ENCODE results near the gene BMI1.

Gene BMI1

DNA sequence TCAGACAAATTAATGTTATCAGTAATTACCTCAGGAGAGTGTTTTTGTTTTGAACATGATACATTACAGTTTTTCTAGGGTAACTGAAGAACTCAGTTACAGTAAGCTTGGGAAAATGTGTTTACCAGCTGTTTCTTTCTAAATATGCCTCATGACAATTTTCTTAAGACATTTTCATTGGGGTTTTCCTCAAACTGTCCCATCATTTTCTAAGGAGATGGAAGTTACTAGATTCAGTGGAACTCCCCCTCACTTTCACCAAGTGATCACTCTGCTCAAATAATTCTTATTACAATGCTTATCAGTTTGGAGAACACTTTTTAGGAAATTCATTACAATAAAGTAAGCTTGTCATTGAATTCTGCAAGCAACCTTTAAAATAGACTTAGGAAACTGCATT, 18.0 kb downstream of the BMI1 start:
- no peak overlapping the region for H2AK5ac ChIP-seq (ENCODE audit: low read depth, low read length)
- H3K4ac ChIP-seq (ENCODE audit: low read length) = no peak overlapping the region
- H3K4me3 ChIP-seq (ENCODE audit: low read length in 2 of 2) = no peak overlapping the region
- H3K36me3 ChIP-seq (replicated peaks in 1 of 2; ENCODE audit: control insufficient read depth in 2 of 2, insufficient read depth in 2 of 2, low read length in 2 of 2) = no peaks in the 10 kb centered on the region
- no peak overlapping the region for H3K18ac ChIP-seq (ENCODE audit: low read length)
- H4K8ac ChIP-seq (ENCODE audit: low read depth, low read length) = no peak overlapping the region
- no peaks in the 10 kb centered on the region for H3K79me1 ChIP-seq (ENCODE audit: low read depth, low read length)
- no peak overlapping the region for H4K91ac ChIP-seq (ENCODE audit: low read depth, low read length, poor library complexity)
- DNase-seq (ENCODE audit: low spot score) = no peak
- H3K9ac ChIP-seq (ENCODE audit: low read depth, low read length, poor library complexity) = no peak overlapping the region
- H3K27ac ChIP-seq (replicated peaks; ENCODE audit: low read length) = no peak overlapping the region
- H3K23ac ChIP-seq (ENCODE audit: low read depth, low read length, poor library complexity) = no peak overlapping the region
- peaks cover 8 to 10% of the 10 kb centered on the region in 2 donors for H3K9me3 ChIP-seq (replicated peaks in 1 of 2; ENCODE audit: control insufficient read depth in 2 of 2, insufficient read depth in 1 of 2, low read depth in 1 of 2, low read length in 2 of 2)
- no peak overlapping the region for H2BK120ac ChIP-seq (ENCODE audit: low read depth, low read length)
- no peak overlapping the region for H2BK15ac ChIP-seq (ENCODE audit: low read length)
- no peak overlapping the region for H2BK5ac ChIP-seq (ENCODE audit: low read length)
- peaks cover 8 to 9% of the 10 kb centered on the region in 2 donors for H3K4me1 ChIP-seq (ENCODE audit: control insufficient read depth in 2 of 2, insufficient read depth in 1 of 2, low read depth in 1 of 2, low read length in 2 of 2)
- no peak overlapping the region for H2BK12ac ChIP-seq (ENCODE audit: low read length)
- H2AFZ ChIP-seq (ENCODE audit: low read length) = no peak overlapping the region
- peaks cover 20 to 68% (median 62%) of the 10 kb centered on the region in 3 experiments for H3K27me3 ChIP-seq (ENCODE audit: control insufficient read depth in 3 of 3, insufficient read depth in 3 of 3, low read depth in 1 of 3, low read length in 3 of 3)
- no peak overlapping the region for H3K4me2 ChIP-seq (ENCODE audit: insufficient read depth, low read length, poor library complexity, severe bottlenecking)
- H3K14ac ChIP-seq (ENCODE audit: low read length) = no peak overlapping the region

GRCh38 chr10:22339761-22340328, 18.9 kb downstream of the BMI1 start:
- Histone ChIP-seq H3K27ac (replicated peaks; ENCODE audit: low read length) (no peak overlapping the region), H3K79me1 (ENCODE audit: low read depth, low read length) (no peaks in the 10 kb centered on the region)
- no CpG with 5 or more reads among the region's 13 CpGs for WGBS, 2 donors (ENCODE audit: extremely low coverage in 2 of 2, insufficient read length in 2 of 2, insufficient replicate concordance in 1 of 2)

DNA sequence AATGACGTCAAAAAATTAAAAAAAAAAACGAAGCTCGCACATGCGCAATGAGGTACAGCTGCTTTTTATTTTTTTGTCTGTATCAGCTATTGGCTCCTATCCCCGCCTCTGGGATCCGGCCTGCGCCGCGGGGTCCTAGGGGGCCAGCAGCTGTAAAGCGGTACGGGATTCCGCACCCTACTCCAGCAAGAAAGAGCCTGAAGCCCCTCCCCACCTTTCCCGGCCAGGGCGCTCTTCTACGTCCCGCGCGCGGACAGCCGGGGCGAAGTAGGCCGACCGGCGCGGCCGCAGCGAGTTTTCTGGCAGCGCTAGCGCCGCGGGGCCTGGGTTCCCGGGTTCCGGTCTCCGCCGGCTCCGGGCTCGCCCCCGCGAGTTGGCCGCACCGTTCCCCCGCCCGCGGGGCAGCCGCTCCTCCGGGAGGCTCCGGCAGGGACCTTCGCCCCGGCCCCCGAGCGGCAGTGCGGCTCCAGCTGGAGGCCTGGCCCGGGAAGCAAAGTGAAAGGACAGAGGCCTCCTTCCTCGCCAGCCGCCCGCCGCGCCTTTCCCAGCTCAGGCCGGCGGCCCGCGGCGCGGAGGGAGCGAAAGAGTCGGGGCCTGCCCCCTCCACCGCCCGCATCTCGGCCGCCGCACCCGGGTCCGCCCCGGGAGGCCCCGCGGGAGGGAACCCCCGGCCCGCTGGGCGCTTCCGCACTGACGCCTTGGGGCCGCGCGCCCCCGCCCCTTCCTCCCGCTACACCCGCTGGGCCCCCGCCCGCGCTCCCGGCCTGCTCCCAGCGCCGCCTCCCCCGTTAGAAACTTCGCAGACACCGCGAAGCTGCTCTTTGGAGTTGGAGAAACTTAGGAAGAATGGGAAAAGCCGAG, 19.7 kb downstream of the BMI1 start:
- Histone ChIP-seq H3K9me3 (replicated peaks in 1 of 2; ENCODE audit: control insufficient read depth in 2 of 2, insufficient read depth in 1 of 2, low read depth in 1 of 2, low read length in 2 of 2) (peaks cover 3 to 8% of the 10 kb centered on the region in 2 donors), H3K9ac (ENCODE audit: low read depth, low read length, poor library complexity) (peak overlapping the region; percentile 88), H3K4me2 (ENCODE audit: insufficient read depth, low read length, poor library complexity, severe bottlenecking) (peak overlapping the region; percentile 89), H3K23ac (ENCODE audit: low read depth, low read length, poor library complexity) (peak overlapping the region; percentile 69), H3K4me3 (ENCODE audit: low read length in 2 of 2) (peak overlapping the region; percentile 66 to 80), H2BK120ac (ENCODE audit: low read depth, low read length) (peak overlapping the region; percentile 68), H4K8ac (ENCODE audit: low read depth, low read length) (no peak overlapping the region), H3K36me3 (replicated peaks in 1 of 2; ENCODE audit: control insufficient read depth in 2 of 2, insufficient read depth in 2 of 2, low read length in 2 of 2) (no peaks in the 10 kb centered on the region), H3K4ac (ENCODE audit: low read length) (no peak overlapping the region), H2BK12ac (ENCODE audit: low read length) (peak overlapping the region; percentile 89), H3K27me3 (ENCODE audit: control insufficient read depth in 3 of 3, insufficient read depth in 3 of 3, low read depth in 1 of 3, low read length in 3 of 3) (peaks cover 16 to 84% (median 61%) of the 10 kb centered on the region in 3 experiments), H3K18ac (ENCODE audit: low read length) (peak overlapping the region; percentile 93), H2AK5ac (ENCODE audit: low read depth, low read length) (no peak overlapping the region), H2BK15ac (ENCODE audit: low read length) (peak overlapping the region; percentile 44), H2AFZ (ENCODE audit: low read length) (peak overlapping the region; percentile 93), H4K91ac (ENCODE audit: low read depth, low read length, poor library complexity) (no peak overlapping the region), H2BK5ac (ENCODE audit: low read length) (peak overlapping the region; percentile 50), H3K79me1 (ENCODE audit: low read depth, low read length) (no peaks in the 10 kb centered on the region), H3K14ac (ENCODE audit: low read length) (no peak overlapping the region), H3K4me1 (ENCODE audit: control insufficient read depth in 2 of 2, insufficient read depth in 1 of 2, low read depth in 1 of 2, low read length in 2 of 2) (peaks cover 7 to 8% of the 10 kb centered on the region in 2 donors), H3K27ac (replicated peaks; ENCODE audit: low read length) (peak overlapping the region; percentile 46)
- no CpG with 5 or more reads among the region's 98 CpGs for WGBS, 2 donors (ENCODE audit: extremely low coverage in 2 of 2, insufficient read length in 2 of 2, insufficient replicate concordance in 1 of 2)
- peak; percentile 77 for DNase-seq (ENCODE audit: low spot score)

More at GRCh38 chr10:22339761-22340328, 18.9 kb downstream of the BMI1 start:
- Histone ChIP-seq H3K4me3 (ENCODE audit: low read length in 2 of 2) (peak overlapping the region in 1 of 2 donors; percentile 66), H3K36me3 (replicated peaks in 1 of 2; ENCODE audit: control insufficient read depth in 2 of 2, insufficient read depth in 2 of 2, low read length in 2 of 2) (no peaks in the 10 kb centered on the region), H2BK120ac (ENCODE audit: low read depth, low read length) (no peak overlapping the region), H3K4ac (ENCODE audit: low read length) (no peak overlapping the region), H2AFZ (ENCODE audit: low read length) (peak overlapping the region; percentile 93), H3K4me1 (ENCODE audit: control insufficient read depth in 2 of 2, insufficient read depth in 1 of 2, low read depth in 1 of 2, low read length in 2 of 2) (peaks cover 7 to 8% of the 10 kb centered on the region in 2 donors), H3K18ac (ENCODE audit: low read length) (no peak overlapping the region), H4K91ac (ENCODE audit: low read depth, low read length, poor library complexity) (no peak overlapping the region), H3K9me3 (replicated peaks in 1 of 2; ENCODE audit: control insufficient read depth in 2 of 2, insufficient read depth in 1 of 2, low read depth in 1 of 2, low read length in 2 of 2) (peaks cover 6 to 12% of the 10 kb centered on the region in 2 donors), H2BK5ac (ENCODE audit: low read length) (no peak overlapping the region), H4K8ac (ENCODE audit: low read depth, low read length) (no peak overlapping the region), H3K27me3 (ENCODE audit: control insufficient read depth in 3 of 3, insufficient read depth in 3 of 3, low read depth in 1 of 3, low read length in 3 of 3) (peaks cover 16 to 77% (median 61%) of the 10 kb centered on the region in 3 experiments), H3K14ac (ENCODE audit: low read length) (no peak overlapping the region), H2AK5ac (ENCODE audit: low read depth, low read length) (no peak overlapping the region), H2BK12ac (ENCODE audit: low read length) (no peak overlapping the region), H3K4me2 (ENCODE audit: insufficient read depth, low read length, poor library complexity, severe bottlenecking) (peak overlapping the region; percentile 89), H2BK15ac (ENCODE audit: low read length) (no peak overlapping the region), H3K9ac (ENCODE audit: low read depth, low read length, poor library complexity) (no peak overlapping the region), H3K23ac (ENCODE audit: low read depth, low read length, poor library complexity) (no peak overlapping the region)
- peak; percentile 18 for DNase-seq (ENCODE audit: low spot score)

All from neuronal stem cell (in vitro differentiated cells).